Thyroid gland (tissue), 4 donors: ENCODE results near the gene TFB1M.

Experiments used
- POLR2A ChIP-seq, 2 donors: fragments of 450-650 bp; IDR thresholded peaks; one replicate each; pipeline ENCODE4 v1.6.1; 2017; ENCODE audit warnings: antibody characterized with exemption in 2 of 2, mild to moderate bottlenecking in 2 of 2, moderate library complexity in 1 of 2
- TF ChIP-seq, protein P1 (sequence below), 6 experiments: fragments of 200-600 bp in 3 of 6; fragments of 450-650 bp in 3 of 6; sonication (generic) in 3 of 6; IDR thresholded peaks; one replicate each; pipeline ENCODE4 v1.5.1; 2016 to 2019; ENCODE audit warnings: antibody characterized with exemption in 6 of 6, mild to moderate bottlenecking in 2 of 6, inconsistent platforms in 1 of 6, moderate library complexity in 1 of 6

DNA sequence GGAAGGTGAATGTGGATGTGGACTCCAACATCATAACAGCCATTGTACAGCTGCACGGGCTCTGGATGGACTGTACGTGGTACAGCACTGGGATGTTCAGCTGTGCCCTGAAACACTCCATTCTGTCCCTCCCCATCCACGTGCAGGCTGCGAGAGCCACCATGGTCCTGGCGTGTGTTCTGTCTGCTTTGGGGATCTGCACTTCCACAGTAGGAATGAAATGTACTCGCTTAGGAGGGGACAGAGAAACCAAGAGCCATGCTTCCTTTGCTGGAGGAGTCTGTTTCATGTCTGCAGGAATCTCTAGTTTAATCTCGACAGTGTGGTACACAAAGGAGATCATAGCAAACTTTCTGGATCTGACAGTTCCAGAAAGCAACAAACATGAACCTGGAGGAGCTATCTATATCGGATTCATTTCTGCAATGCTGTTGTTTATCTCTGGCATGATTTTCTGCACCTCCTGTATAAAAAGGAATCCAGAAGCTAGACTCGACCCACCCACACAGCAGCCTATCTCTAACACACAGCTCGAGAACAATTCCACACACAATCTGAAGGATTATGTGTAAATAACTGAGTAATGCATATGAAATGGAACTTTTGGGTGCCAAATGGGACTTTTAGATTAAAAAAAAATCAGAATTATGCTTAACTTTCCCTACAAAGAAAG, 38.3 kb downstream of the TFB1M start:
- TF ChIP-seq, protein P1, sequence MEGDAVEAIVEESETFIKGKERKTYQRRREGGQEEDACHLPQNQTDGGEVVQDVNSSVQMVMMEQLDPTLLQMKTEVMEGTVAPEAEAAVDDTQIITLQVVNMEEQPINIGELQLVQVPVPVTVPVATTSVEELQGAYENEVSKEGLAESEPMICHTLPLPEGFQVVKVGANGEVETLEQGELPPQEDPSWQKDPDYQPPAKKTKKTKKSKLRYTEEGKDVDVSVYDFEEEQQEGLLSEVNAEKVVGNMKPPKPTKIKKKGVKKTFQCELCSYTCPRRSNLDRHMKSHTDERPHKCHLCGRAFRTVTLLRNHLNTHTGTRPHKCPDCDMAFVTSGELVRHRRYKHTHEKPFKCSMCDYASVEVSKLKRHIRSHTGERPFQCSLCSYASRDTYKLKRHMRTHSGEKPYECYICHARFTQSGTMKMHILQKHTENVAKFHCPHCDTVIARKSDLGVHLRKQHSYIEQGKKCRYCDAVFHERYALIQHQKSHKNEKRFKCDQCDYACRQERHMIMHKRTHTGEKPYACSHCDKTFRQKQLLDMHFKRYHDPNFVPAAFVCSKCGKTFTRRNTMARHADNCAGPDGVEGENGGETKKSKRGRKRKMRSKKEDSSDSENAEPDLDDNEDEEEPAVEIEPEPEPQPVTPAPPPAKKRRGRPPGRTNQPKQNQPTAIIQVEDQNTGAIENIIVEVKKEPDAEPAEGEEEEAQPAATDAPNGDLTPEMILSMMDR (IDR thresholded peaks at IDR 0.05): no peak
- no peak for TF ChIP-seq POLR2A (IDR thresholded peaks at IDR 0.05)
